PC-9 (cell line): Measurements from ENCODE around the gene EXOC4. TPM values are rescaled to one million over a fixed set of nuclear protein-coding genes. Genes with fewer than 3 reads are reported as not detected.

ENCODE experiments used
- BruUV-seq: library from RNA; stranded (reverse); fragments of 400-500 nt; replicated peaks from 2 replicates; lab custom pipeline; 2021; lab: Mats Ljungman, UMichigan
- CTCF ChIA-PET: fragments of 300-600 bp; sonication (Branson Sonifier 250); formaldehyde crosslinking; loops from one replicate; lab custom pipeline; 2022; ENCODE audit warnings: antibody characterized with exemption; lab: Charles Lee
- POLR2A ChIA-PET: fragments of 300-600 bp; sonication (Branson Sonifier 250); formaldehyde crosslinking; loops from one replicate; lab custom pipeline; 2022; ENCODE audit warnings: antibody characterized with exemption; ENCODE audit not compliant: unreplicated experiment; lab: Charles Lee
- DNase-seq, 2 experiments: peaks; one replicate each; pipeline versions ENCODE4 v3.0.0 to v3.0.0-alpha.2; 2015 to 2022; ENCODE audit warnings: mixed read lengths in 1 of 2
- H2AFZ ChIP-seq: fragments of 200-600 bp; sonication (generic); 2 replicates; pipeline ENCODE4 v1.8.1; 2017; ENCODE audit warnings: antibody characterized with exemption
- H3F3A ChIP-seq: fragments of 200-600 bp; sonication (generic); 2 replicates; pipeline ENCODE4 v1.8.1; 2017; ENCODE audit warnings: antibody characterized with exemption, mild to moderate bottlenecking, low read depth; ENCODE audit not compliant: insufficient read depth
- H3K27ac ChIP-seq: fragments of 200-600 bp; sonication (generic); 2 replicates; pipeline ENCODE4 v1.6.1; 2016; ENCODE audit warnings: mixed run types
- H3K27me3 ChIP-seq: fragments of 200-600 bp; sonication (generic); 2 replicates; pipeline ENCODE4 v1.6.1; 2016; ENCODE audit warnings: low read depth, mixed run types; ENCODE audit not compliant: insufficient read depth
- H3K36me3 ChIP-seq: fragments of 200-600 bp; sonication (generic); 2 replicates; pipeline ENCODE4 v1.6.1; 2016; ENCODE audit warnings: low read depth, mixed run types
- H3K4me1 ChIP-seq: fragments of 200-600 bp; sonication (generic); replicated peaks from 2 replicates; pipeline ENCODE4 v1.6.1; 2016; ENCODE audit warnings: mixed run types; ENCODE audit not compliant: insufficient read depth
- H3K4me2 ChIP-seq: fragments of 200-600 bp; sonication (generic); 2 replicates; pipeline ENCODE4 v1.6.1; 2017; ENCODE audit warnings: mixed run types
- H3K4me3 ChIP-seq: fragments of 200-600 bp; sonication (generic); 2 replicates; pipeline ENCODE4 v1.6.1; 2016; ENCODE audit warnings: mixed run types
- H3K79me2 ChIP-seq: fragments of 200-600 bp; sonication (generic); 2 replicates; pipeline ENCODE4 v1.6.1; 2017; ENCODE audit warnings: low read depth, mixed run types
- H3K9me2 ChIP-seq: fragments of 200-600 bp; sonication (generic); 2 replicates; pipeline ENCODE4 v1.8.1; 2017; ENCODE audit warnings: mild to moderate bottlenecking; ENCODE audit not compliant: insufficient read depth
- H3K9me3 ChIP-seq: fragments of 200-600 bp; sonication (generic); 2 replicates; pipeline ENCODE4 v1.8.1; 2016; ENCODE audit warnings: low read depth; ENCODE audit not compliant: insufficient read depth
- H4K20me1 ChIP-seq: fragments of 200-600 bp; sonication (generic); 2 replicates; pipeline ENCODE4 v1.8.1; 2017; ENCODE audit not compliant: insufficient read depth
- CTCF ChIP-seq: fragments of 200-600 bp; sonication (generic); conservative IDR thresholded peaks from 2 replicates; pipeline ENCODE4 v1.6.1; 2017; ENCODE audit warnings: mixed run types, antibody characterized with exemption, mild to moderate bottlenecking, moderate library complexity
- EZH2 ChIP-seq: fragments of 200-600 bp; sonication (generic); IDR thresholded peaks from 2 replicates; pipeline ENCODE4 v1.8.0; 2017; ENCODE audit warnings: antibody characterized with exemption, low read depth
- intact Hi-C: fragments of 100-400 bp; cut with micrococcal nuclease; formaldehyde crosslinking; loops from one replicate; pipeline ENCODE4 v1.10.0; 2022; ENCODE audit not compliant: unreplicated experiment
- total RNA-seq: library from RNA; stranded (reverse); gene quantifications from 2 replicates; pipeline ENCODE4 v1.2.3, GENCODE V29; 2021

EXOC4 gene
- total RNA-seq, 1 experiment from 2014 or later = 101 TPM

- Histone ChIP-seq H3K9me2 (no peaks in the 10 kb centered on the region; the same call in 1 of the 2 replicates), H3K4me3 (no peak overlapping the region), H3F3A (no peaks in the 10 kb centered on the region), H3K79me2 (no peaks in the 10 kb centered on the region), H3K36me3 (no peaks in the 10 kb centered on the region), H4K20me1 (no peaks in the 10 kb centered on the region), H2AFZ (no peak overlapping the region), H3K9me3 (no peaks in the 10 kb centered on the region), H3K4me2 (no peak overlapping the region), H3K4me1 (peaks cover under 1% of the 10 kb centered on the region; the same call in 1 of the 2 replicates), H3K27ac (no peak overlapping the region), H3K27me3 (no peaks in the 10 kb centered on the region)
- ChIA-PET POLR2A (no interaction called here), CTCF (no interaction called here)
- no TSS peak for BruUV-seq
- intact Hi-C loops = no loop called here
- no peak for TF ChIP-seq EZH2
- TF ChIP-seq CTCF = no peak
- no peak for DNase-seq
Observed at GRCh38 chr7:133518718-133519117, 265.8 kb downstream of the EXOC4 start.

GRCh38 chr7:133520248-133520647 lies 267.4 kb downstream of the EXOC4 start:
- Histone ChIP-seq H3K4me3 (no peak overlapping the region), H3K4me1 (no peaks in the 10 kb centered on the region), H3K9me3 (no peaks in the 10 kb centered on the region), H3K79me2 (no peaks in the 10 kb centered on the region), H3K9me2 (no peaks in the 10 kb centered on the region; the same call in 1 of the 2 replicates), H3F3A (no peaks in the 10 kb centered on the region), H3K27ac (no peak overlapping the region), H3K36me3 (no peaks in the 10 kb centered on the region), H2AFZ (no peak overlapping the region), H4K20me1 (no peaks in the 10 kb centered on the region), H3K27me3 (no peaks in the 10 kb centered on the region), H3K4me2 (no peak overlapping the region)
- BruUV-seq = no TSS peak
- intact Hi-C loops = no loop called here
- no peak for DNase-seq
- CTCF ChIA-PET = interaction anchor here (0.6 kb wide), 1 partner anchor 209 kb away, joined by 3 read pairs; no protein-coding TSS in a partner anchor
- TF ChIP-seq EZH2 (no peak), CTCF (no peak)
- POLR2A ChIA-PET = no interaction called here

GRCh38 chr7:133522501-133522900 lies 269.6 kb downstream of the EXOC4 start:
- Histone ChIP-seq H3K79me2 (no peaks in the 10 kb centered on the region), H2AFZ (no peak overlapping the region), H3K9me2 (no peaks in the 10 kb centered on the region; the same call in 1 of the 2 replicates), H3K4me2 (no peak overlapping the region), H3K27me3 (no peaks in the 10 kb centered on the region), H3K36me3 (no peaks in the 10 kb centered on the region), H3F3A (no peaks in the 10 kb centered on the region), H3K27ac (no peak overlapping the region), H3K4me1 (no peaks in the 10 kb centered on the region), H3K4me3 (no peak overlapping the region), H3K9me3 (no peaks in the 10 kb centered on the region), H4K20me1 (no peaks in the 10 kb centered on the region)
- POLR2A ChIA-PET = no interaction called here
- TF ChIP-seq CTCF (no peak), EZH2 (no peak)
- CTCF ChIA-PET = no interaction called here
- no peak for DNase-seq
- intact Hi-C loops = no loop called here
- no TSS peak for BruUV-seq
